SW 1271 (cell line): ENCODE results near the gene CPSF4.
"Not testable (repeated sequence)": the region's sequence is repeated elsewhere in the genome, so short reads cannot be mapped to it uniquely, and the experiment has no call there.

Source experiments
- DNase-seq, 2 experiments: peaks; one replicate each; lab custom pipeline; 2025; lab: John Stamatoyannopoulos, UW

CPSF4 gene

DNA sequence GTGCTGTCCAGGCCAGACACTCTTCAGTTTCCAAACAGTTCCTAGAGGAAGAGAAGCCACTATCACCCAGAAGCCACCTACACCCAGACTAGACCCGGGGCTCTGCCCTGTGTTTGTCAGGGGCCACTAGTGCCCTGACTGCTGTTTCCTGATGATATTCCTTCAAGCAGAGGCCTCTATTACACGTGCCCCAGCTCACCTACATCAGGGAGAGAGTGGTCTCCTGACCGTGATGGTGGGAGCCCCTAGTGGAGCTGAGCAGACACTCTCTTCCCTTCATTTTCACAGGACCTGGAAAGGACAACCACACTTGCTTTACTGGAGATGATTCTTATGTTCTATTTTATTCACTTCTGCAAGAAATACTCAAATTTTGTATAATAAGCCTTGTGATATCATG lies 52.1 kb downstream of the CPSF4 start:
- DNase-seq = no peak

DNA sequence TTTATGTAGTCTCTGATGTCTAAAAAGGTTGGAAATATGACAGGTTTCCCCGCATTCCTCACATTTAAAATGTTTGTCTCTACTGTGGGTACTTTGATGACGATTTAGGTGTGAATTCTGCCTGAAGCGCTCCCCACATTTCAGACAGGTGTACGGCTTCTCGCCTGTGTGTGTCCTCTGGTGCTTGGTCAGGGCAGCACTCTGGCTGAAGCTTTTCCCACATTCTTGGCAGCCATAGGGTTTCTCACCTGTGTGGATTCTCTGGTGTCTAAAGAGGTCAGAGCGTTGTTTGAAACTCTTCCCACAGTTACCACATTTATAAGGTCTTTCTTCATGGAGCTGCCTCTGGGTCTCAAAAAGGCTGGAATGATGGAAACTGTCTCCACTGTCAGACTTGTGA lies 55.1 kb downstream of the CPSF4 start:
- DNase-seq = no peak

DNA sequence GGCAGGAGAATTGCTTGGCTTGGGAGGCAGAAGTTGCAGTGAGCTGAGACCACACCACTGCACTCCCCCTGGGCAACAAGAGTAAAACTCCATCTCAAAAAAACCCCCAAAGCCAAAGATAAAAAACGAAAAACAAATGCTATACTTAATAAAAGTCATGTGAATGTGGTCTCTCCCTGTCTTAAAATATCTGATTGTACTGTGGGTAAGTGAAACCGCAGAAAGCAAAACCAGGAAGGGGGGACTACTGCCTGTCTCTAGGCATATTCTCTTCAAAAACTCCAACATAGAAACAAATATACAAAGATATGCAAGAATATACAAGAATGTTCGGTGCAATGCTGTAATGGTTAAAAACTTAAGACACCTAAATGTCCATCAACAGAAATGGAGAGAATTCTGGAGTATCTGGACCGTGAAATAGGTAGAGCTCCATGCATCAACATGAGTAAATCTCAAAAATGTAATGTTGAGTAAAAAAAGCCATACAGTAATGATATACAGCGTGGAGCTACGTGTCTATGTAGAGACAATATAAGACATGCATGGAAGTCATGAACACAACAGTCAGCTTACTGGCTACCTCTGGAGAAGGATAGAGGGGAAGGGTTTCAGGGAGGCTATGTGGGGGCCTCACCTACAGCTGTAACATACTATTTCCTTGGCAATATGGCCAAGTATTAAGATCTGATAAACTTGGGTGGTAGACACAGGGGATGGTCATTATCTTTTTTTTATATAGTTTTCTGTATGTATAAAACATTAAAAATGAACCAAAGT lies 59.2 kb downstream of the CPSF4 start:
- DNase-seq = no peak

DNA sequence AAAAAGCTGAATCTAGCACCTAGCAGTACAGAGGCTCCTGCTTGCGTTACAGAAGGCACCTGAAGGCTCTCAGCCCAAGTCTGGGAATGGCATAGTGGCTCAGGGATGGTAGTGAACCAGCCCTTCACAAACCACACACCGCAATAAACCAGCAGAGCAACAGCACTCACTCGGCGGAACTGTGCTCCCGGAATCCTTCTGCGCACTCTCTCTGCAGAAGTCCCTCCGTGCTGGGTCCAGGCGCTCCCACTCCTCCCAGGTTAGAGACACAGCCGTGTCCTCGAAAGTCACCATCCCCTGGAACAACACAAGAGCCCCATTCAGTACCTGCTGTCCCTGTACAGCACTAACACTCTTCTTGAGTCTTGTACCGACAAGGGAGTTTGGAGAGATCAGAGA lies 59.8 kb downstream of the CPSF4 start:
- DNase-seq = no peak

DNA sequence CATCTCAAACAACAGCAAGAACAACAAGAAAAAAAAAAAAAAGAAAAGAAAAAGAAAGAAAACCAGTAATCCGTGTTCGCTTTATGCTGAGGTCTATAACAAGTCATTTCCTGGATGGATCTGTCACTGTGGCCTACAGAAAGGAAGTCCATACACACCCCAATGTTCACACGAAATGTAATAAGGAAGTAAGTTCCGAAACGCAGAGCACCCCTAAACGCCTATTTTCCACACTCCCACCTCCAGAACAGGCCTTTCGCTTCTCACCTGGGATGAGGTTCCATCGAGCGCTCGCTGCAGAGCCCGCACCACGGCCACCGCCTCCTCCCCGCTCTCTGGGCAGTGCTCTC lies 60.6 kb downstream of the CPSF4 start:
- no peak for DNase-seq

DNA sequence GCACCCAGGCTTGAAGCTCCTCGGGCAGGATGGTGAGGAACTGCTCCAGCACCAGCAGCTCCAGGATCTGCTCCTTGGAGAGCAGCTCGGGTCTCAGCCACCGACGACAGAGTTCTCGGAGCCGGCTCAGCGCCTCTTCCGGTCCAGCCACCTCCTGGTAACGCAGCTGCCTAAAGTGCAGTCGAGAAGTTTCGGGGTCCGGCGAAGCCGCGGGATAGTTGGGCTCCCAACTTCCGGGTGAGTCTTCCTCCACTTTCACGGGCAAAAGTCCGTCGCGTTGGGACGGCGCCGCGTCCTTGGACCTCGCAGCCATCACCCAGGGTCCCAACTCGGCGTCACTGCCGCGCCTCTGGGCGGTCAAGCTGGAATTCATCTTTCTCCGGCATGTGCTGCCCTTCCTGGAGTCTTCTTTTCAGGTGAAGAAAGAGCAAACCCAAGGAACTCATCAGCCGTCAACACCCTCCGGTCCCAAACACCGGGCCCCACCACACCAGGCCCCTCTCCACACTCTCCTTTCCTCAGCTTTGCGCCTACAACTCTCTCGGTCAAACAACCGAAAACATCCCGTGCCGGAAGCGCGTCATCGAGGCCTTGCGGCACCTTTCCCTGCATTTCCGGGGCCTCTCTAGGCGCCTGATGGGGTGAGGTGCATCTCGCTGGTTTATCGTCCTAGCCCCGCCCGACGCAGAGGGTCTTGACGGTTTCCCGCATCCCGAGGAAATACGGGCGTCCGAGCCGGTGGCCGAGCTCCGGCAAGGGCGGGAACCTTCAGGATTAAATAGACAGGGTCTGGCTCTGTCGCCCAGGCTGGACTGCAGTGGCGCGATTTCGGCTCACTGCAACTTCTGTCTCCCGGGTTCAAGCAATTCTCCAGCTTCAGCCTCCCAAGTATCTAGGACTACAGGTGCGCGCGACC lies 61.2 kb downstream of the CPSF4 start, which contains the start of gene ZNF394:
Gene ZNF394 (minus strand): TSS at position 561 of the 916 bp plus-strand sequence. CDS start 188 bp downstream, at position 373.
- peak; percentile 87 to 92 for DNase-seq

DNA sequence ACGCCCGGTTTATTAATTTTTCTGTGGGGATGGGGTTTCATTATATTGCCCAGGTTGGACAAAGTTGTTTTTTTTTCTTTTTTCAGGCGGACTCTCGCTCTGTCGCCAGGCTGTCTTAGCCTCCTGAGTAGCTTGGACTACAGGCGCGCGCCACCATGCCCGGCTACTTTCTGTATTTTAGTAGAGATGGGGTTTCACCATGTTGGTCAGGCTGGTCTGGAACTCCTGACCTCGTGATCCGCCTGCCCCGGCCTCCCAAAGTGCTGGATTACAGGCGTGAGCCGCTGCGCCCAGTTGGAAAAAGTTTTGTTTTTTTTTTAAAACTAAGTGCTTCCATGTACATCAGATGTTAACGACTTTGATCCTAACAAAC lies 61.9 kb downstream of the CPSF4 start:
- DNase-seq = no peak

DNA sequence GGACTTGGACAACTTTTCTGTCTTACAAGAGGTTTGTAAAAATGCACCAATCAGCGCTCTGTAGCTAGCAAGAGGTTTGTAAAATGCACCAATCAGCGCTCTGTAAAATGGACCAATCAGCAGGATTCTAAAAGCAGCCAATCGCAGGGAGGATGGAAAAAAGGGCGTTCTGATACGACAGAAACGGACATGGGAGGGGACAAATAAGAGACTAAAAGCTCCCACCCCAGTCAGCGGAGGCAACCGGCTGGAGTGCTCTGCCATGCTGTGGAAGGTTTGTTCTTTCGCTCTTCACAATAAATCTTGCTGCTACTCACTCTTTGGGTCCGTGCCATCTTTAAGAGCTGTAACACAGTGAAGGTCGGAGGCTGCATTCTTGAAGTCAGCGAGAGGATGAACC lies 62.5 kb downstream of the CPSF4 start:
- not testable (repeated sequence) for DNase-seq

DNA sequence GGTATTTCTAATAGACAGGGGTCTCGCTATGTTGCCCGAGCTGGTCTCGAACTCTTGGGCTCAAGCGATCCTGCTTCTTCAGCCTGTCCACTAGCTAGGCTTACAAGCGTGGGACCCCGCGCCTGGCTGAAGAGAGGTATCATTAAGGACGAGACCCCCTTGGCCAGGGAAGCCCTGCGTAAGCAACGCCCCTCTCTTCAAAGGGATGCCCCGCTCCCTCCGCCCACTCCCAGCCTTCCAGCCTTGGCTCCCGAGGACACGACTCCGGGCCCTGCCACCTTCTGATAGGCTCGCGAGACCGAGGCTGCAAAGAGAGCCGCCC lies 65.5 kb downstream of the CPSF4 start:
- peak in 1 of 2 experiments; percentile 95 for DNase-seq

DNA sequence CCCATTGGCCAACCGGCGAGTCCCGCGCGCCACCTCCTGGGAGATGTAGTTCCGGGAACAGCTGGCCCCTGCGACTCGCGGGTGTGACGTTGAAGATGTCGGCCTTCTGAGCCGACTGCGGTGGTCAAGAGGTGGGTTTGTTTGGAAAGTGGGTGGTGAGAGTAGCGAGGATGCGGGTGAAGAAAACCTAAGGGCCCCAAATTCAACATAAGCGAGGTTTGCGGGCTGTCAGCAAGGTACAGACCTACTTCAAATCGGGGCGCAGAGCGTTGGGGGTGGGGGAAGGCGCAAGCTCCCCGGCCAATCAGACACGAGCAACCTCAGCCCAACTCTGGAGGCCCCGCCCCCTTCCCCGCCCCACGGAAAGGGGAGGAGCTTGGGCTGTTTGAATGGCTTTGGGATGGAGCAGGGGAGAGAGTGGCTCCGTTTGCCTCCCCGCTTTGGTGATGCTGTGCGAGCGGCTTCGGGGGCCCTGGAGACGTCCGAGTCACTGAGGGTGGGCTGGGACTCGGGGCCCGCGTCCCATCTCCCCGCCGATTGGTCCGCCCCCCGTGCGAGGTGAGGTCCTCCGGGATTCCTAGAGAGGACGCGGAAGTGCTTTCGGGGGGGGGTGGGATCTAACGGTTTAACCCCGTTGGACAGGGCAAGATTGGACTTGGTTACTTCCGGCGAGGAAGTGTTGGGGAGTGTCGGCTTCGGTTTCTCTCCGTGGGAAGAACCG lies 66.0 kb downstream of the CPSF4 start, which contains the start of gene ZKSCAN5:
Gene ZKSCAN5 (plus strand): TSS at position 60 of the 721 bp plus-strand sequence. CDS start 1,383 bp downstream, outside the sequence.
- peak; percentile 83 to 96 for DNase-seq

DNA sequence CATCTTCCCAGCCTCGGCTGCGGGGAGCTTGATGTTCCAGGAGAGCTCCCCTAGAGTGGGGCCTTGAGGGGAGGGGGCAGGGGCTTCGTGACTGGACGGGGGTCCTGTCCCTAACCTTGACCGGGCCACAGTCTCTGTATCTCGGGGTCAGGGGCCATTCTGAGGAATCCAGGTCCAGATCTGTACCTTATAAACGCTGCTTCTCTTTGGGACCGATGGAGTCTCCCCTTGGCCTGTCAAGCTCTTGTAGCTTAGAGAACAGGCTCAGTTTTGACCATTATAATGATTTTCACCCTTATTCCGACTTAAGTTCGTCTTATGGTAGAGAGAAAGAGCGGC lies 66.5 kb downstream of the CPSF4 start:
- no peak for DNase-seq
